Measurements from ENCODE around the gene PTGIR.

The PTGIR gene

DNA sequence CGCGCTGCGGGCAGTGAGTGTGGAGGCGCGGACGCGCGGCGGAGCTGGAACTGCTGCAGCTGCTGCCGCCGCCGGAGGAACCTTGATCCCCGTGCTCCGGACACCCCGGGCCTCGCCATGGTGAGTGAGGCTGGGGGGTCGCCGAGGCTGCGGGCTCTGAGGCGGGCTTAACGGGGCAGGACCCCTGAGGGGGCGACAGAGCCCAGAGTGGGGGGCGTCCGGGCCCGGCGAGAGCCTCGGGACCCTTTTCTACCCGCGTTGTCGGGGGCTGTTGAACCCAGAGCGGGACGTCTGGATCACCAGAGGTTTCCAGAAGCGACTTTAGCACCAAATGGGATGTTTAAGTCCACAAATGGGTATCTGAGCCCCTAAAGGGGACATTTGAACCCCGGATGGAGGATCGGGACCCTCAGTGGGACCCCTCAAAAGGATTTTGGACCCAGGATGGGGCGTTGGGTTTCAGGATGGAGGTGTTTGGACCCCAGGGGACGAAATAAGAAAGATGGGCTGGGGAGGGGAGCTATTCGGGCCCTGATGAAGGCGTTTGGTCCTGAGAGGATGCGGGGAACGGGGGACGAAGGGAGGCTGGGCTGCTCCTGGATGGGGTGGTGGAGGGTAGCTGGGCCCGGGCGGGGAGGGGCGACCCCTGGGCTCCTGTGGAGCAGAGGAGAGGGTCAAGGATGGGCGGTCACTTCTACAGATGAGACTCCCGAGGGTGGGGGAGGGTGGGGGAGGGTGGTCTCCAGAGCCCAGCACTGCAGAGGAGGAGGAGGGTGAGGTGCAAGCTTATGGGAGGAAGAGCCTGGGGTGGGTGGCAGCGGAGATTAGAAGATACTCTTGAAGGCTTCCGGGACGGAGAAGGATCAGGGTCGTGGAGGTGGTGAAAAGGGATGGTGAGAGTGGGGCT lies 23.3 kb downstream of the PTGIR start, which contains the start of gene CALM3:
Gene CALM3, plus strand, starts transcription at position 13 of the 907 bp plus-strand sequence. Its CDS starts 105 bp downstream, at position 118.
- no peak for DNase-seq (ENCODE audit: low spot score)
- no peak for FAIRE-seq

GRCh38 chr19:46600384-46601317 lies 24.2 kb downstream of the PTGIR start:
- FAIRE-seq (no peak), DNase-seq (ENCODE audit: low spot score) (peak; percentile 78)

DNA sequence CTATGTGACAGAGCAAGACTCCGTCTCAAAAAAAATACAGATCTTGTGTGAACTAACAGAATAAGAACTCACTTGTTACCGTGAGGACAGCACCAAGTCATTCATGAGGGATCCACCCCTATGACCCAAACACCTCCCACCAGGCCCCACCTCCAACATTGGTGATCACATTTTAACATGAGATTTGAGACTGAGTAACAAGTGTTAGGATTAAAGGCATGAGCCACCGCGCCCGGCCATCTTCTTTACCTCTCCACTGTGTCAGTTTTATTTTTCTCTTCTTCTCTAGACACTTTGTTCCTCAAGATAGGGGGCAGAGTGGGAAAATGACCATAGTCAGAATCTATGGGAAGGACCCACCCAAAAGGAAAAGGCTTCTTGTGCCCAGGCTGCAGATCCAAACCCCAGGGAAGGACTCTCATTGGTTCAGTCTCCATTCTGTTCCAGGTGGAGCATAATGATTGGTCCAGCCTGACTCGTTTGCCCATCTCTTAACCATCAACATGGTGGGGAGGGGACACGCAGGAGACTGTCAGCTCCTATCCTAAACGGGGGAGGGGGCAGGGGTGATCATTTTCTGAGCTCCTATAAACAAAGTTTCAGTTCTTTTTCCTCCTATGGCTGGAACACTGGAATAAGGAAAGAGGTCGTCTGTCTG lies 25.0 kb downstream of the PTGIR start:
- DNase-seq (ENCODE audit: low spot score) (no peak), FAIRE-seq (no peak)

- FAIRE-seq: no peak
- no peak for DNase-seq (ENCODE audit: low spot score)
Observed at GRCh38 chr19:46598372-46598917, 26.4 kb downstream of the PTGIR start.

- DNase-seq (ENCODE audit: low spot score) (no peak), FAIRE-seq (no peak)
Observed at GRCh38 chr19:46596008-46596407, 28.9 kb downstream of the PTGIR start.

- FAIRE-seq (no peak), DNase-seq (ENCODE audit: low spot score) (no peak)
Observed at GRCh38 chr19:46591870-46592269, 33.0 kb downstream of the PTGIR start.

- FAIRE-seq (no peak), DNase-seq (ENCODE audit: low spot score) (no peak)
Observed at GRCh38 chr19:46591254-46591653, 33.6 kb downstream of the PTGIR start.

- FAIRE-seq (no peak), DNase-seq (ENCODE audit: low spot score) (no peak)
Observed at GRCh38 chr19:46587861-46588260, 37.0 kb downstream of the PTGIR start.

DNA sequence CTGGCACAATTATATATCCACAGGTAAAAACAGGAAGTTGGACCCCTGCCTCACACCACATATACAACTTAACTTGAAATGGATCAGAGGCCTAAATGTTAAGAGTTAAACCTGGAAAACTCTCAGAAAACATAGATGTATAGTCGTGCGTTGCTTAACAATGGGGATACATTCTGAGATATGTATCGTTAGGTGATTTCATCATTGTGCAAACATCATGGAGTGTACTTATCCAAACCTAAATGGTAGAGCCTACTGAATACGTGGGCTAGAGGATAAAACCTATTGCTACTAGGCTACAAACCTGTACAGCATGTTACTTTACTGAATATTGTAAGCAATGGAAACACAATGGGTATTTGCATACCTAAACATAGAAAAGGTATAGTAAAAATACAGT lies 38.6 kb downstream of the PTGIR start:
- no peak for DNase-seq (ENCODE audit: low spot score)
- no peak for FAIRE-seq

DNA sequence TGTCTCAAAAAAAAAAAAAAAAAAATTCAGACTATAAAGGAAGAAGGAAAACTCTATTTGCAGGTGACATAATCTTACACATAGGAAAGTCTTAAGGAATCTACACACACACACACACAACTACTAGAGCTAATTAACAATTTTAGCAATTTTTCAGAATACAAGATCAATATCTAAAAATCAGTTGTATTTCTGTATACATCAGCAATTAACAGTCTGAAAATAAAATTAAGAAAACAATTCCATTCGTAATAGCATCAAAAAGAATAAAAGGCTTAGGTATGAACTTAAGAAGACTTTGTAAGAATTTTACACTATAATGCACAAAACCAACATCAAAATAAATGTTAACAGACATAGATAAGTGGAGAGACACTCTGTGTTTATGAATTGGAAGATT lies 39.4 kb downstream of the PTGIR start:
- FAIRE-seq: no peak

GRCh38 chr19:46580247-46580646 lies 44.6 kb downstream of the PTGIR start:
- DNase-seq (ENCODE audit: low spot score) (no peak), FAIRE-seq (no peak)

More for the DNA sequence above, 39.4 kb downstream of the PTGIR start:
- DNase-seq (ENCODE audit: low spot score): no peak

DNA sequence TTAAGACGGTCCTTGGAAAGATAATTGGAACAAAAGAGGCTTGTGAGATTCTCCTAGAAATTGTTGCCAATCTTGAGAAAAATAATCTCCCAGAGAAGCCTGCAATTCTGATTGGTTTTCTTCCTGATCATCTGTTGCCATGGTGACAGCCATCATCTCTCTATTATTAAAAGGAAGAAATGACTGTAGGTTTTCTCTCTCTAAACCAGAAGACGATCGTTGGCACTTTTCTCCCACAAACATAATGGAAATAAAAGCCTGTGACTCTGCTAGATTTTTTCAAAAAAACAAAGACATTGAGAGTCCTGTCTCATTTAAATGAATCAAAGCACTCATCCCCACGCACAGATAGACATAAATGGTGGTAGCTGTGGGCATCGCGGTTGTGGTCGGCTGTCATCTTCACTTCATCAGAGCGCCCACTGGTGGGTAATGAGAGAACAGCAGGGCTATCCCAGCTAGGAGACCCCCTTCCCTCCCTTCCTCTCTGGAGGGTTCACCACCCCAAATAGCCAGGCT lies 45.5 kb downstream of the PTGIR start:
- FAIRE-seq: no peak
- DNase-seq (ENCODE audit: low spot score): no peak

DNA sequence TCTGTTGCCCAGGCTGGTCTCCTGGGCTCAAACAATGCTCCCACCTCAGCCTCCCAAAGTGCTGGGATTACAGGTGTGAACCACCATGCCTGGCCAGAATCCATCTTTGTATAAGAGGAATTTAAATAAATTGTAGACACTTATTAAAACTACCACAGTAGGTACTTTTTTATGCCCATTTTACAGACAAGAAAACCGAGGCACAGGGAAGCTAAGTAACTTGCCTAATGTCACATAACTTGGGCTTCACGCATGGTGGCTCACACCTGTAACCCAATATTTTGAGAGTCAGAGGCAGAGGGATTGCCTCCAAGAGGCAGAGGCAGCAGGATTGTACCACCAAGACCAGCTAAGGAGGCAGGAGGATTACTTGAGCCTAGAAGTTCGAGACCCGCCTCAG lies 46.4 kb downstream of the PTGIR start:
- FAIRE-seq (no peak), DNase-seq (ENCODE audit: low spot score) (no peak)

DNA sequence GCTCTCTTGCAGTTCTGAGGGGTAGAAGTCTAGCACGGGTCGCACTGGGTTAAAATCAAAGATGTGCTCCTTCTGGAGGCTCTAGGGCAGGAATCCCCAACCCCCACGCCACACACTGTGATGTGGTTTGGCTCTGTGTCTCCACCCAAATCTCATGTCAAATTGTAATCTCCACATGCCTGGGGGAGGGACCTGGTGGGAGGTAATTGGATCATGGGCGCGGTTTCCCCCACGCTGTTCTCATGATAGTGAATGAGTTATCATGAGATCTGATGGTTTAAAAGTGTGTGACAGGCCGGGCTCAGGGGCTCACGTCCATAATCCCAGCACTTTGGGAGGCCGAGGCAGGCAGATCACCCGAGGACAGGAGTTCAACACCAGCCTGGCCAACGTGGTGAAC lies 50.4 kb downstream of the PTGIR start:
- no peak for DNase-seq (ENCODE audit: low spot score)
- FAIRE-seq: no peak

DNA sequence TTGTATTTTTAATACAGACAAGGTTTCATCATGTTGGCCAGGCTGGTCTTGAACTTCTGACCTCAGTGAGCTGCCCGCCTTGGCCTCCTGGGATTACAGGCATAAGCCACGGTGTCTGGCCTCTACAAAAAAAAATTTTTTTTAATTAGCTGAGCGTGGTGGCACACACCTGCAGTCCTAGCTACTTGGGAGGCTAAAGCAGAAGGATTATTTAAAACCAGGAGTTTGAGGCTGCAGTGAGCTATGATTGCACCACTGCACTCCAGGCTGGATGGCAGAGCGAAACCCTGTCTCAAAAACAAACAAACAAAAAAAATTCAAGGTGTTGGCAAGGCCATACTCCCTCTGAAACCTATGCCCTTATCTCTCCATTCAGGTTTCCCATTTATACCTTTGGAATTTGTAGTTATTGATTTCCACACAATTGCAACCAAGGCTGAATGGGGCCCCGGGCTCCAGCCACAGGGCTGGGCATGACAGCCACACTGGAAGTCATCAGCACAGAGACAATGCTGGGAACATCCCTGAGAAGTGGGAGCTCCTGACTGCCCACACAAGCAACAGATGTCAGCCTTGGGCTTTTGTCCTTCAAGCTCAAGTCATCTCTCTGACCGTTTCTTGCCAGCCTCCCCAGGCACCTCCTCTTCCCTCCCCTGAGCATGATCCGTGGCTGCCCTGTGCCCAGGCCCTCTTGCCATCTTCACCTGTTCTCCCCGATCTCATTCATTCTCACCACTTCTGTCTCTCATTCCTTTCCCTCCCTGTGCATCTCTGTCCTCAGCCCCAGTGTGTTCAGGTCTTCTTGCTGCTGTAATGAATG lies 51.0 kb downstream of the PTGIR start:
- no peak for DNase-seq (ENCODE audit: low spot score)
- no peak for FAIRE-seq

- no peak for FAIRE-seq
- DNase-seq (ENCODE audit: low spot score): no peak
Observed at GRCh38 chr19:46571495-46571894, 53.4 kb downstream of the PTGIR start.

Measured in RCC 7860 (cell line).